Activated CD4-positive, CD25-positive, alpha-beta regulatory T cell treated with anti-CD3 and anti-CD28 coated beads, Interleukin-2, amount 50 U/mL, for 72 hours (primary cell): ENCODE measurements around the gene UNC13D.
"Not testable (repeated sequence)": the region's sequence is repeated elsewhere in the genome, so short reads cannot be mapped to it uniquely, and the experiment has no call there.

Source experiments
- DNase-seq: peaks from one replicate; pipeline ENCODE4 v3.0.0; 2021

Gene UNC13D

GRCh38 chr17:75791254-75791653, 53.0 kb downstream of the UNC13D start:
- no peak for DNase-seq

- DNase-seq, result no peak
These were observed 59.0 kb downstream of the UNC13D start for GRCh38 chr17:75785016-75785890.

- peak; percentile 91 for DNase-seq
These were observed 59.7 kb downstream of the UNC13D start, which contains the start of gene UNK for GRCh38 chr17:75784473-75785015. Gene UNK, plus strand, starts transcription at chr17:75784806. Its CDS starts 75 bp downstream, at chr17:75784881.

GRCh38 chr17:75783803-75784472, 60.3 kb downstream of the UNC13D start:
- DNase-seq, result no peak

- DNase-seq, result no peak
These were observed 61.0 kb downstream of the UNC13D start for GRCh38 chr17:75783069-75783783.

- no peak for DNase-seq
These were observed 64.0 kb downstream of the UNC13D start for GRCh38 chr17:75779987-75780889.

- peak; percentile 91 for DNase-seq
These were observed 64.8 kb downstream of the UNC13D start for GRCh38 chr17:75779250-75779986.

GRCh38 chr17:75778861-75779249, 65.3 kb downstream of the UNC13D start:
- no peak for DNase-seq

GRCh38 chr17:75778066-75778860, 65.9 kb downstream of the UNC13D start:
- not testable (repeated sequence) for DNase-seq

GRCh38 chr17:75777296-75777922, 66.8 kb downstream of the UNC13D start:
- no peak for DNase-seq
